ENCODE measurements around the gene ST6GAL1. TPM values are rescaled to one million over a fixed set of nuclear protein-coding genes. Genes with fewer than 3 reads are reported as not detected.

The ST6GAL1 gene
- total and polyA plus RNA-seq, 4 donors = 15.1 to 113 (median 60.4) TPM

DNA sequence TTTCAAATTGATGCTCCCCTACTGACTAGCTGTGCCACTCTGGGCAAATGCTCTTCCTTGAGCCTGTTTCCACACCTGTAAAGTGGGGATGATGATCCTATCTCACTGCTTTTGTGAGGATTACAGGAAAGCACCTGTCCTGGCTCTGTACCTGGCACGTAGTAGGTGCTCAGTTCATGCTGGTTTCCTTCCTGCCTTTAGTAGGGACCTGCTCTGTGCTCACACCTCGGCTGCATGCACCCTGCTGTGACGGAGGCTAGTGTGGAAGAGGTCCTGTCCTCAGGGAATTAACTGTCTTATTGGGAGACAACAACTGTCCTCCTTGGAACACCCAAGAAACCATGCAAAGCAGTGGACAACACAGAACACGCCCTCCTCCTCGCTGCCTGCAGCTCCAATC, 147.2 kb downstream of the ST6GAL1 start:
- no peak for DNase-seq
- Histone ChIP-seq H3K4me1 (ENCODE audit: control insufficient read depth in 5 of 5, insufficient read depth in 5 of 5, low read length in 5 of 5) (peaks cover 0 to 1% (median 0%) of the 10 kb centered on the region in 5 donors), H3K9ac (ENCODE audit: insufficient read depth in 1 of 2, low read length in 2 of 2) (no peak overlapping the region), H3K9me3 (ENCODE audit: control insufficient read depth in 4 of 4, insufficient read depth in 3 of 4, low read length in 3 of 4) (peaks cover 0 to 2% (median 0%) of the 10 kb centered on the region in 4 donors), H3K27me3 (ENCODE audit: control insufficient read depth in 3 of 3, insufficient read depth in 3 of 3, low read length in 2 of 3) (no peaks in the 10 kb centered on the region), H3K4me3 (no peak overlapping the region), H3K27ac (ENCODE audit: low read depth in 1 of 2, low read length in 1 of 2) (no peak overlapping the region), H3K36me3 (ENCODE audit: control insufficient read depth in 4 of 4, insufficient read depth in 4 of 4, low read length in 4 of 4) (peaks cover 0 to 36% (median 7%) of the 10 kb centered on the region in 4 donors)
- TF ChIP-seq, protein P1, sequence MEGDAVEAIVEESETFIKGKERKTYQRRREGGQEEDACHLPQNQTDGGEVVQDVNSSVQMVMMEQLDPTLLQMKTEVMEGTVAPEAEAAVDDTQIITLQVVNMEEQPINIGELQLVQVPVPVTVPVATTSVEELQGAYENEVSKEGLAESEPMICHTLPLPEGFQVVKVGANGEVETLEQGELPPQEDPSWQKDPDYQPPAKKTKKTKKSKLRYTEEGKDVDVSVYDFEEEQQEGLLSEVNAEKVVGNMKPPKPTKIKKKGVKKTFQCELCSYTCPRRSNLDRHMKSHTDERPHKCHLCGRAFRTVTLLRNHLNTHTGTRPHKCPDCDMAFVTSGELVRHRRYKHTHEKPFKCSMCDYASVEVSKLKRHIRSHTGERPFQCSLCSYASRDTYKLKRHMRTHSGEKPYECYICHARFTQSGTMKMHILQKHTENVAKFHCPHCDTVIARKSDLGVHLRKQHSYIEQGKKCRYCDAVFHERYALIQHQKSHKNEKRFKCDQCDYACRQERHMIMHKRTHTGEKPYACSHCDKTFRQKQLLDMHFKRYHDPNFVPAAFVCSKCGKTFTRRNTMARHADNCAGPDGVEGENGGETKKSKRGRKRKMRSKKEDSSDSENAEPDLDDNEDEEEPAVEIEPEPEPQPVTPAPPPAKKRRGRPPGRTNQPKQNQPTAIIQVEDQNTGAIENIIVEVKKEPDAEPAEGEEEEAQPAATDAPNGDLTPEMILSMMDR (IDR thresholded peaks at IDR 0.05; ENCODE audit: control extremely low read depth, extremely low read depth) = no peak
- WGBS, 2 donors = 93 to 94% methylated on average over 5 of the region's 5 CpGs
- no peak for ATAC-seq (ENCODE audit: insufficient read depth, low FRiP score)

DNA sequence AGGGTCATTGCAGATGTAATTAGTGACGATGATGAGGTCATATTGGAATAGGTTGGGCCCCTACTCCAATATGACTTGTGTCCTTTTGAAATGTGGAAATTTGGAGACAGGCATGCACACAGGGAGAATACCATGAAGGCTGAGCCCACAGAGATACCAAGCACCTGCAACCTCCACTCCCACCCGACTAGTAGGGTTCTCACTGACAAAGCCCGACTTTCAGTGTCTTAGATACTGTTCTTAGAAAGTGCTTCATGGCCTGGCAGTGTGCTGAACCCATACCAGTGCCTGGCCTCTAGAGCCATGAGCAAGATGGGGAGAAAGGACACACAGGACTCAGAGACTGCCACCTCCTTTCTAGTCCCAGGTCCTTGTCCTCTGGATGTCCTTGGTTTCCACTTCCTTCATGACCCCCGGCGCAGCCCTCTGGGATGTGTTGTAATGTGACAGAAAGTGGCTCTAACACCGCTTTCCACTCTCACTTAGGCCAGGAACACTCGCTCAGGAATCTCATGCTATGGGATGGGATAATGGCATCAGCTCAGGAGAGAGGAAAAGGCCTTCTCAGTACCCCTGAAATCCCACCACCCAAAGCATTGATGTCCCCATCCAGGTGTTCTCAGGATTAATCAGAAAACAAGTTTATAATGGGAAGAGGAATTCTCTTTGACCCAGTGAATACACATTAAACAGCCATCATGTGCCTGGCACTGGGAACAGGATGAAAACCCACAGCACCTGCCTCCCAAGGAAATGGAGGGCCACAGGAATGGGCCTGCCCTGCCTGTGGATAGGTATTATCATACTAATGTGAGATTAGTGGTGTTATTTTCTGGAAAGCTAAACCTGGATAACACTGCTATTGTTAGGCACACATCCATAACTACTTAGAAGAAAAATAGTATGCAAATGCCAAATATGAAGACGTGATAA, 149.0 kb downstream of the ST6GAL1 start:
- Histone ChIP-seq H3K9me3 (ENCODE audit: control insufficient read depth in 4 of 4, insufficient read depth in 3 of 4, low read length in 3 of 4) (peaks cover 0 to 2% (median 0%) of the 10 kb centered on the region in 4 donors), H3K4me3 (no peak overlapping the region), H3K9ac (ENCODE audit: insufficient read depth in 1 of 2, low read length in 2 of 2) (no peak overlapping the region), H3K36me3 (ENCODE audit: control insufficient read depth in 4 of 4, insufficient read depth in 4 of 4, low read length in 4 of 4) (peaks cover 0 to 25% (median 4%) of the 10 kb centered on the region in 4 donors), H3K27me3 (ENCODE audit: control insufficient read depth in 3 of 3, insufficient read depth in 3 of 3, low read length in 2 of 3) (no peaks in the 10 kb centered on the region), H3K4me1 (ENCODE audit: control insufficient read depth in 5 of 5, insufficient read depth in 5 of 5, low read length in 5 of 5) (peaks cover 0 to 1% (median 0%) of the 10 kb centered on the region in 5 donors), H3K27ac (ENCODE audit: low read depth in 1 of 2, low read length in 1 of 2) (no peak overlapping the region)
- TF ChIP-seq, protein P1 (IDR thresholded peaks at IDR 0.05; ENCODE audit: control extremely low read depth, extremely low read depth) = no peak
- DNase-seq (no peak), ATAC-seq (ENCODE audit: insufficient read depth, low FRiP score) (no peak)
- WGBS, 2 donors = 85 to 93% methylated on average over 8 of the region's 8 CpGs

DNA sequence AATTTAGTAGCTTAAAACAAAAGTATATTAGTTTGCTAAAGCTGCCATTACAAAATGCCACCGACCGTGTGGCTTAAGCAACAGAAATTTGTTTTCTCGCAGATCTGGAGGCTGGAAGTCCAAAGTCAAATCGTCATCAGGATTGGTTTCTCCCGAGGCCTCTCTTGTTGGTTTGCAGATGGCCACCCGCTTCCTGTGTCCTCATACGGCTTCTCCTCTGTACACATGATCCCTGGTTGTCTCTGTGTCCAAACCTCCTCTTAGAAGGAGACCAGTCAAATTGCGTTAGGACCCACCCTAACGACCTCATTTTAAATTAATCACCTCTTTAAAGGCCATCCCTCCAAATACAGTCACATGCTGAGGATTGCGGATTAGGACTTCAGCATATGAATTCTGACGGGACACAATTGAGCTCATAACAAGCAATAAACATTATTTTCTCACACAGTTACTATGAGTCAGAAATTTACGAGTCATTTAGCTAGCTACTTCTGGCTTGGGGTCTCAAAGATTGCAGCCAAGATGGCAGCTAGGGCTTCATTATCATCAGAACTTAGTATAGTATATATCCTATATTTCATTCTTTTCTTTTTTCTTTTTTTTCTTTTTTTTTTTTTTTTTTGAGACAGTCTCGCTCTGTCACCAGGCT, 150.6 kb downstream of the ST6GAL1 start:
- Histone ChIP-seq H3K27ac (ENCODE audit: low read depth in 1 of 2, low read length in 1 of 2) (no peak overlapping the region), H3K9ac (ENCODE audit: insufficient read depth in 1 of 2, low read length in 2 of 2) (no peak overlapping the region), H3K27me3 (ENCODE audit: control insufficient read depth in 3 of 3, insufficient read depth in 3 of 3, low read length in 2 of 3) (no peaks in the 10 kb centered on the region), H3K36me3 (ENCODE audit: control insufficient read depth in 4 of 4, insufficient read depth in 4 of 4, low read length in 4 of 4) (peaks cover 0 to 15% (median under 1%) of the 10 kb centered on the region in 4 donors), H3K9me3 (ENCODE audit: control insufficient read depth in 4 of 4, insufficient read depth in 3 of 4, low read length in 3 of 4) (peaks cover 0 to 2% (median 0%) of the 10 kb centered on the region in 4 donors), H3K4me1 (ENCODE audit: control insufficient read depth in 5 of 5, insufficient read depth in 5 of 5, low read length in 5 of 5) (peaks cover 0 to 4% (median 2%) of the 10 kb centered on the region in 5 donors), H3K4me3 (no peak overlapping the region)
- ATAC-seq (ENCODE audit: insufficient read depth, low FRiP score) (no peak), DNase-seq (no peak)
- WGBS, 2 donors = 88 to 95% methylated on average over 13 of the region's 13 CpGs
- TF ChIP-seq, protein P1 (IDR thresholded peaks at IDR 0.05; ENCODE audit: control extremely low read depth, extremely low read depth) = no peak

Measured in lung (tissue), 12 donors.